NCI-H526 (cell line): ENCODE results near the gene SEC16A.

Experiments used
- DNase-seq, 2 experiments: peaks; one replicate each; lab custom pipeline; 2025; lab: John Stamatoyannopoulos, UW

SEC16A gene, protein sequence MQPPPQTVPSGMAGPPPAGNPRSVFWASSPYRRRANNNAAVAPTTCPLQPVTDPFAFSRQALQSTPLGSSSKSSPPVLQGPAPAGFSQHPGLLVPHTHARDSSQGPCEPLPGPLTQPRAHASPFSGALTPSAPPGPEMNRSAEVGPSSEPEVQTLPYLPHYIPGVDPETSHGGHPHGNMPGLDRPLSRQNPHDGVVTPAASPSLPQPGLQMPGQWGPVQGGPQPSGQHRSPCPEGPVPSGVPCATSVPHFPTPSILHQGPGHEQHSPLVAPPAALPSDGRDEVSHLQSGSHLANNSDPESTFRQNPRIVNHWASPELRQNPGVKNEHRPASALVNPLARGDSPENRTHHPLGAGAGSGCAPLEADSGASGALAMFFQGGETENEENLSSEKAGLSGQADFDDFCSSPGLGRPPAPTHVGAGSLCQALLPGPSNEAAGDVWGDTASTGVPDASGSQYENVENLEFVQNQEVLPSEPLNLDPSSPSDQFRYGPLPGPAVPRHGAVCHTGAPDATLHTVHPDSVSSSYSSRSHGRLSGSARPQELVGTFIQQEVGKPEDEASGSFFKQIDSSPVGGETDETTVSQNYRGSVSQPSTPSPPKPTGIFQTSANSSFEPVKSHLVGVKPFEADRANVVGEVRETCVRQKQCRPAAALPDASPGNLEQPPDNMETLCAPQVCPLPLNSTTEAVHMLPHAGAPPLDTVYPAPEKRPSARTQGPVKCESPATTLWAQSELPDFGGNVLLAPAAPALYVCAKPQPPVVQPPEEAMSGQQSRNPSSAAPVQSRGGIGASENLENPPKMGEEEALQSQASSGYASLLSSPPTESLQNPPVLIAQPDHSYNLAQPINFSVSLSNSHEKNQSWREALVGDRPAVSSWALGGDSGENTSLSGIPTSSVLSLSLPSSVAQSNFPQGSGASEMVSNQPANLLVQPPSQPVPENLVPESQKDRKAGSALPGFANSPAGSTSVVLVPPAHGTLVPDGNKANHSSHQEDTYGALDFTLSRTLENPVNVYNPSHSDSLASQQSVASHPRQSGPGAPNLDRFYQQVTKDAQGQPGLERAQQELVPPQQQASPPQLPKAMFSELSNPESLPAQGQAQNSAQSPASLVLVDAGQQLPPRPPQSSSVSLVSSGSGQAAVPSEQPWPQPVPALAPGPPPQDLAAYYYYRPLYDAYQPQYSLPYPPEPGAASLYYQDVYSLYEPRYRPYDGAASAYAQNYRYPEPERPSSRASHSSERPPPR (N-terminal part only)

DNA sequence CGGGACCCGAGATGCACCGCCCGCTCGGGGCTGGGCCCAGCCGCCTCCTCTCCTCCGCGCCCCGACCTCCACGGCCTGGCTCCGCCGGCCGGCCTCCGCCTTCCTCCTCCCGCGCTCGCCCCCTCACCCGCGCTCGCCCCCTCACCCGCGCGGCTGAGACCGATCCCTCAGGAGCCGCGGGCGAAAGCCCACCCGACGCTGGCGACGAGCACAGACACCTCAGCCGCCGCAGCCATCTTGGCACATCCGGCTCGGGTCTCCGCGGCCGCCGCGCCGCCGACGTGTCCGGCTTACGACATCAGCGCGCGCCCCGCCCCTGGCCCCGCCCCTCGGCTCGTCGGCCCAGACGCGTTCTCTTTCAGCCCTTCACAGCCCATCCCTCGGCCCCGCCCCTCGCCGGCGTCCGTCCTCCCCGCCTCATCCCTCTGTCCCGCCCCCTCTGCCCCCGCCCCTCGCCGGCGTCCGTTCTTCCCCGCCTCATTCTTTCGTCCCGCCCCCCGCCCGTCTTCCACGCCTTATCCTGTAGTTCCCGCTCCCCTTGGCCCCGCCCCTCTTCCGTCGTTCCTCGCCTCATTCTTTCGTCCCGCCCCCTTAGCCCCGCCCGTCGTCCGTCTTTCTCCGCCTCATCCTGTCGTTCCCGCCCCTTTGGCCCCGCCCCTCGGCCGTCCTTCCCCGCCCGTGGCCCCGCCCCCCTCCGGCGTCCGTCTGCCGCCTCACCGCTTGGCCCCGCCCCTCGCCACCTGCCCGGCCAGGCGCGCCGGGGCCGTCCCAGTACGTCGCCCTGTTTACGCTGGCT is at the start of gene SEC16A:
Gene SEC16A, minus strand, starts transcription at position 248 of the 796 bp plus-strand sequence. CDS start 5,425 bp downstream, outside the sequence.
- peak; percentile 91 to 98 for DNase-seq

GRCh38 chr9:136531904-136532798 is 49.3 kb upstream of the SEC16A start:
- DNase-seq = peak; percentile 61 to 74

- DNase-seq = peak in 1 of 2 experiments; percentile 28
Measured at GRCh38 chr9:136531186-136531903, 48.5 kb upstream of the SEC16A start.

DNA sequence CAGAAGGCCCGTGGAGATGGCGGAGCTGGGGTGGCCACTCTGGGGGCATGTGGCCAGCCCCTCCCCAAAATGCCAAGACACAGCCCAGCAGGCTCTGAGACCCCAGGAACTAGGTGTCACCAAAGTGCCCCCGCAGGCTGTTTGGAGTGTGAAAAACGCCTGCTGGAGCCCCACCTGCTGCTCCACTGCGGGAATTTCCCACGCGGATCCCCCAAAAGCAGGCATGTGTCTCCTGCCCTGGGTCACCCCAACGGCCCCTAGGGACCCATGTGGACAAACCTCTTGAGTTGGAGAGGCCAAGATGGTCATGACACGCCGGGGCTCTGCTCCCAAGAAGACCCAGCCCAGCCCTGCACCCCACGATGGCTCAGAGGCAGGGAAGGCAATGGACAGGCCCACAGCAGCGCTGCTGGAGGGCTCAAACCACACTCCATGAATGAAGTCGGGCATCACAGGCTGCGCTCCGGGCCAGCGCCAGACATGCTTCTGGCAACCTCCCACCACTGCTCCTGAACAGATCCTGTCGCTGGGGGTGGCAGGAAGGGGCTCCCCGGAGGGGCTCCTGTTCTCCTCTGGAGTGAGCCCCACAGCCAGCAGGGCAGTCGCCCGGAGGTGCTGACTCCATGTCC is 47.7 kb upstream of the SEC16A start:
- DNase-seq = no peak

GRCh38 chr9:136529516-136530460 is 46.9 kb upstream of the SEC16A start:
- DNase-seq = peak in 1 of 2 experiments; percentile 34

DNA sequence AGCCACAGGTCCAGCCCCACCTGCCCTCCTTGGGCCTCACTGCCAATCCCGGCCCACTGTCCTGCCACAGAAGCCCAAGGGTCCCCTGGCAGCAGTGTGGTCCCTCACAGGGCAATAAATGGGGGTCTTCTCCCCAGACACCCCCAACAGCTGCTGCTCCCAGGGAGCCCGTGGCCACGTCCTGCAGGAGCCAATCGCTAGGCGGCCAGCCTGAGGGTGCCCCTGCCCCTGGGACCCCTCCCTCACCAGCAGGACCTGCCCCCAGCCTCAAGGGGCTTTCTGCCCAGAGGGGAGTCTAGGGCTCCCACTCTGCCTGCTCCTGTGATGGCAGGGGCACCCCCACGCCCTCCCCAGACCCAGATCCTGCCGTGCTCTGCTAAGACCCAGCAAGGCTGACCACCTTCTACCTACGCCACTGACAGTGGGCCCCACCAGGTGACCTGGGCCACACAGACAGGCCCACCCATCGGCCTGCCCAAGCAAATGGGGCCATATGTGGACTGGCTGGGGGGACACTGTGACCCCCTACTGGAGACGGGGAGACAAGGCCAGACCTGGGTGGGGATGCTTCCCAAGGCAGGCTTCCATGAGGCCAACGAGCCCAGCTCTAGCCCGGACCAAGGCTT is 46.0 kb upstream of the SEC16A start:
- DNase-seq = no peak

DNA sequence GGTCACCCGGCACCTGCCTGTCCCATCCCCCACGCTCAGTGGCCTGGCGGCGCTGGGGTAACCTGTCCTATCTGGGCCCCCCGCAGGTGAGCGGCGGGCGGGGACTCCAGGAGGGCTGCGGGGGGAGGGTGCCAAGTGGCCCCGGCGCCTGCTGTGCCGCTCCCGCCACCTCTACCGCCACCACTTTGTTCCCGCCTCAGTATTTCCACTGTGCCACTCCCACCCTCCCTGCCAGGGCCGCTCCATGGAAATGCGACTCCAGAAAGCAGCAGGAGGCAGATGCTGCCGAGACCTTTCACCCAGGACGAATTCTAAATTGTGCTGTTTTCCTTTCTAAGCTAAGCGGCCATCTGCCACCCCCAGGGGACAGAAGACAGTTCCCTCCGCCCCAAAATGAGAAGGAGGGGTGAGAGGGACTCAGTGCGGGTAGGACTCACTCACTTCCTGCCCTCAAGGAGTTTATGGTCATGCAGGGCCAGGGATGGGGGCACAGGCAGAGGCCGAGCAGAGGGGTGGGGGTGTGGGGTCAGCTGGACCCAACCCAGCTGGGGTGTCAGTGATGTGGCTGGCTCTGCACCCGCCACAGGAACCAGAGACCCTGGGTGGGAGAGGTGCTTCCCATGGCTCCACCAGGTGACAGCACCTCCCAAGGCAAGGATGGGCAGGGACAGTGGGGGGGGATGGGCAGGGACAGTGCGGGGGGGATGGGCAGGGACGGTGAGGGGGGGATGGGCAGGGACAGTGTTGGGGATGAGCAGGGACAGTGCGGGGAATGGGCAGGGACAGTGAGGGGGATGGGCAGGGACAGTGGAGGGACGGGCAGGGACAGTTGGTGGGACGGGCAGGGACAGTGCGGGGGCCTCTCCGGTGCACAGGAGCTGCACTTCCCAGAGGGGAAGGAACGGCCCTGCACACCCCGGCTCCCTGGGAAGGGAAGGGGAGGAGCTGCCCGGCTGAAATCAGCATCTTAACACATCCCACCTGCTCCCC is 45.2 kb upstream of the SEC16A start:
- peak; percentile 46 to 73 for DNase-seq

DNA sequence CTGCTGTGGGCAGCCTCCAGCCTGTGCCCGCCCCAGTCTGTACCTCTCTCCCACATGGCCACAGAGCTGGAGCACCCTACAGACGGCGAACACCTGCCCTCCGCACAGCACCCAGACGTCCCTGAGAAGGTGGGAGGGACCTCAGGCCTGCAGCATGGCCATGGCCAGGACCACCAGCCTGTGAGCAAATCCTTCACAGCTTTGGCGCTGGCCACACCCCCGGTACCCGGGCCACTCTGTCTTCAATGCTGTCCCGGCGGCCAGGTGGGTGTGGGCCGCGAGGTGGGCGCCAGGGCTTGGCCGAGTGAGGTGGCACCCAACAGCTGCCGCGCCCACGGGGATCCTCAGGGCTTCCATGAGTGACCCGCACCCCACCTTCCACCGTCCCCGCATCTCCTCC is 44.3 kb upstream of the SEC16A start:
- DNase-seq = peak in 1 of 2 experiments; percentile 67

DNA sequence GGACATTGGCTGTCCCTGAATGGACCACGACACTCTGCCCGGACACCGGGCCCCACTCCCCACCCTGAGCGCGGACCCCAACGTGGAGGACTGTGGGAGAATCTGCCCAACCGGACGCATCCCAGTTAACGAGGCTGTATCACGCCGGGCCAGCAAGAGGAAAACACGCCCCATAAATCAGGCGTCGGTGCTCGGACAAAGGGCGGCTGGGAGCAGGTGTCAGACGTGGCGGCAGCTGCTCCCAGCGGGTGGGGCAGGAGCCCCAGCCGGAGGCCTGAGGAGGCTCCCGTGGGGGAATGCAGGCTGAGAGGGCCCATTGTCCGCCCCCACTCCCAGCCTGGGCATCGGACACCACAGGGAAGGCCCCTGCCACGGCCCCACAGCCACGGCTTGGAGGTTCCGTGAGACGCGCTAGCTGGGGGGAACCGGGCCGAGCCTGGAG is 43.8 kb upstream of the SEC16A start:
- peak; percentile 50 to 88 for DNase-seq

DNA sequence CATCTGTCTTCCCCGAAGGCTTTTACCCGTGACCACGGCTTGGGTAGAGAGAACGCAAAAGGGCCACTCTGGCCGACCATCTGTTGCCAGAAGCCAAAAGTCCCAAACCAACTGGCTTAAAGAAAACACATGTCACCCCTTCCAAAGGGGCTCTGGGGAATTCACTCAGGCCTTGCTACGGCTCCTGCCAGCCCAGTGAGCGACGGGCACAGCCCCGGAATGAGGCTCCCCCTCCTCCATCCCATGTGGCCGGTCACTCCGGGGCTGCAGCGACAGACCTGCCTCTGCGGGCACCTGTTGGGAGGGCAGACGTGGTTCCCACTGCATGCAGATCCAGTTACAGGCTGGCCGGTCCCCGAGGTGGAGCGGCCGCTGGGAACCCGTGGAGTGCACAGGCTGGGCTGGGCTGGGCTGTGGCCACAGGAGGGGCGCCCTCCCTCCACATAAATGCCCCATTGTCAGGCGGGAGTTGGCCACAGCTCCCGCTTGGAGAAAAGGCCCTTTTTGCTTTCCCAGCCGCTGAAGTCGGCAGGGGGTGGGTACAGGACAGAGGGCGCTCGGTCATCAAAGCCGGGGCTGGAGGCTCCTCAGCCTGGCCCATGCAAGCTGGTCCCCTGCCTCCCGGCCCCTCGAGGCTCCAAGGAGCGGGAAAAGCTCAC is 43.1 kb upstream of the SEC16A start:
- DNase-seq = peak in 1 of 2 experiments; percentile 65

DNA sequence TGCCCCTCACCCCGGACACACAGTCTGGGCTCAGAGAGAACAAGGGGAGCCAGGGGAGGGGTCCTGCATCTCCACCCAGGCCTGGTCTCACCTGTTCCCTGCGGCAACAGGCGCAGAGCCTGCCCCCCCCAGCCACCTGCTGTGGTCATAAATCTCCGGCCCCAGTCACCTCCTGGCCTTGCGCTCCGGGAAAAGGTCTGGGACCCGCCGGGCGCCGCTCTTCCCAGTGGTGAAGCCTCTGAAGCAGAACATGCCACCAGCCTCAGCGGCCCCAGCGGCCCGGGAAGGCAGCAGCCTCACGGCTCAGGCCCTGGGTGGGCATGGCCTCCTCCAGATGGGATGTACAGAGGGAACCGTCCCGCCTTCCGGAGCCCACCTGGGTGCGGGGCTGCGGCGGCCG is 42.4 kb upstream of the SEC16A start:
- DNase-seq = peak in 1 of 2 experiments; percentile 48

GRCh38 chr9:136522314-136523237 is 39.7 kb upstream of the SEC16A start:
- no peak for DNase-seq

GRCh38 chr9:136521537-136521936 is 38.7 kb upstream of the SEC16A start:
- no peak for DNase-seq

DNA sequence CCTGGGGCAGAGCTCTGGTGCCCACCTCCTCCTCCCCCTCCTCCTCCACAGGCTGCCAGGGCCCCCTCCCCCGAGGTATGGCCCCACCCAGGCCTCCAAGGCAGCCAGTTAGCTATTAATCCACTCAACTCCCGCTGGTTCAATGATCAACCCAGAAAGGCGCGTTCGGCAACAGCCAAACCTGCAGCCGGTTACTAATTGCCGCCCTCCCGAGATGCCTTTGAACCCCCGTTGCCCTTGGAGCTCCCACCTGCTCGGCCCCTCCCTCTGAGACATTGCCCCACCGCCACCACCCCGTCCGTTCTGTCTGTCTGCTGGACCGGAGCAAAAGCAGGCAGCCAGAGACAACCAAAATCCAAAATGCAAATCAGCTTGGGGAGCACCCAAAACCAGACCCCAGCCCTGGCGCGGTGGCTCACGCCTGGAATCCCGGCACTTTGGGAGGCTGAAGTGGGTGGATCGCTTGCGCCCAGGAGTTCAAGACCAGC is 37.3 kb upstream of the SEC16A start:
- peak; percentile 56 to 87 for DNase-seq
